Measurements from ENCODE around the gene PLCB3.
"Not testable (repeated sequence)": the region's sequence is repeated elsewhere in the genome, so short reads cannot be mapped to it uniquely, and the experiment has no call there.

The PLCB3 gene

GRCh38 chr11:64238076-64238475 lies 13.3 kb upstream of the PLCB3 start:
- DNase-seq: no peak

GRCh38 chr11:64238999-64239398 lies 12.3 kb upstream of the PLCB3 start:
- DNase-seq: no peak

GRCh38 chr11:64239662-64240434 lies 11.5 kb upstream of the PLCB3 start:
- DNase-seq: no peak

GRCh38 chr11:64240435-64241240 lies 10.7 kb upstream of the PLCB3 start, which contains the start of gene FKBP2:
Gene FKBP2 (plus strand): TSS chr11:64241095. CDS start chr11:64242388, 1,293 bp downstream.
- peak; percentile 99 for DNase-seq

GRCh38 chr11:64241241-64241490 lies 10.2 kb upstream of the PLCB3 start:
- DNase-seq: peak; percentile 100

- DNase-seq: no peak
These were observed 9.6 kb upstream of the PLCB3 start for GRCh38 chr11:64241491-64242374.

GRCh38 chr11:64243236-64243854 lies 8.0 kb upstream of the PLCB3 start:
- DNase-seq: no peak

GRCh38 chr11:64244107-64244506 lies 7.2 kb upstream of the PLCB3 start:
- DNase-seq: no peak

GRCh38 chr11:64244966-64245365 lies 6.4 kb upstream of the PLCB3 start:
- no peak for DNase-seq

GRCh38 chr11:64245401-64245796 lies 5.9 kb upstream of the PLCB3 start:
- no peak for DNase-seq

- DNase-seq: peak; percentile 82
These were observed 5.3 kb upstream of the PLCB3 start for GRCh38 chr11:64245797-64246620.

GRCh38 chr11:64246621-64246870 lies 4.8 kb upstream of the PLCB3 start:
- not testable (repeated sequence) for DNase-seq

- peak; percentile 92 for DNase-seq
These were observed 4.2 kb upstream of the PLCB3 start, which contains the start of gene PPP1R14B for GRCh38 chr11:64246871-64247728. Gene PPP1R14B (minus strand): TSS chr11:64246943. CDS start chr11:64246673, 270 bp downstream.

GRCh38 chr11:64247729-64248531 lies 3.4 kb upstream of the PLCB3 start:
- no peak for DNase-seq

GRCh38 chr11:64248578-64248977 lies 2.8 kb upstream of the PLCB3 start:
- DNase-seq: no peak

GRCh38 chr11:64249038-64249437 lies 2.3 kb upstream of the PLCB3 start:
- no peak for DNase-seq

GRCh38 chr11:64249563-64250414 lies 1.5 kb upstream of the PLCB3 start:
- DNase-seq: no peak

GRCh38 chr11:64250415-64251015 lies 815 bp upstream of the PLCB3 start:
- DNase-seq: no peak

GRCh38 chr11:64251753-64252002 lies 348 bp downstream of the PLCB3 start:
- DNase-seq: no peak
